Natural killer cell treated with Interleukin-12 subunit alpha and Interleukin-12 subunit beta and Interleukin-15 and Interleukin-18, amount 100 ng/mL, for 72 hours (primary cell): ENCODE measurements around the gene DLG2. TPM values are rescaled to one million over a fixed set of nuclear protein-coding genes. Genes with fewer than 3 reads are reported as not detected.

Experiments used
- ATAC-seq, 2 donors: fragments of 150-1000 bp; cut with Tn5 transposase in 1 of 2; sonication (Bioruptor Pico), chemical (Tn5 transposase) in 1 of 2; 2 replicates each; pipeline ENCODE4 v1.10.0; 2021
- DNase-seq: peaks from one replicate; pipeline ENCODE4 v3.0.0; 2022; ENCODE audit warnings: low spot score
- H3K27ac Mint-ChIP-seq, 2 donors: 1 replicate in 1 of 2; 2 replicates in 1 of 2; pipeline ENCODE4 v1.8.0; 2022; ENCODE audit warnings: mixed read lengths in 2 of 2, mild to moderate bottlenecking in 1 of 2, moderate library complexity in 1 of 2
- H3K27me3 Mint-ChIP-seq, 2 donors: 1 replicate in 1 of 2; 2 replicates in 1 of 2; pipeline ENCODE4 v1.8.0; 2022; ENCODE audit warnings: mixed read lengths in 2 of 2
- H3K36me3 Mint-ChIP-seq: one replicate; pipeline ENCODE4 v1.8.0; 2022; ENCODE audit warnings: mixed read lengths
- H3K4me1 Mint-ChIP-seq, 2 donors: 1 replicate in 1 of 2; 2 replicates in 1 of 2; pipeline ENCODE4 v1.8.0; 2022; ENCODE audit warnings: low read depth in 2 of 2, mixed read lengths in 2 of 2, mild to moderate bottlenecking in 1 of 2
- H3K4me3 Mint-ChIP-seq: one replicate; pipeline ENCODE4 v1.8.0; 2022; ENCODE audit warnings: mixed read lengths
- H3K9me3 Mint-ChIP-seq: 2 replicates; pipeline ENCODE4 v1.8.0; 2022; ENCODE audit warnings: mixed read lengths
- total RNA-seq, 2 donors: library from RNA; stranded (reverse); gene quantifications; one replicate each; pipeline ENCODE4 v1.2.3, GENCODE V29; 2022

Gene DLG2
- total RNA-seq, 2 donors from 2014 or later, result 1.1 to 1.7 TPM

DNA sequence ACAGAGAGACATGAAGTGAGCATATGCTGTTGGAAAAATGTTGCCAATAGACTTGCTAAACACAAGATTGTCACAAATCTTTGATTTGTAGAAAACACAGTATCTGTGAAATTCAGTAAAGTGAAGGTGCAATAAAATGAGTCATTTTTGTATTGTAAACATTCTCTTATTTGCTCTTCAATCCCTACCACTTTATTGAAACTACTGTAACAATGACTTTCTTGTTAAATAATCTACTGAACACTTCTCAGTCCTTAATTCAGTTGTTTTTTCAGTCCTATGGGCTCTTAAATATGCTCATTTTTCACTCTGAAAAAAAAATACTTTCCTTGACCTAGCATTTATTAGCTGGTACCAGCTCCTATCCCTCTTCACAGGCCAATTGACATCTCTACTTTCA lies 531.9 kb downstream of the DLG2 start:
- ATAC-seq, result no peak
- H3K27me3 Mint-ChIP-seq, result no peaks in the 10 kb centered on the region

DNA sequence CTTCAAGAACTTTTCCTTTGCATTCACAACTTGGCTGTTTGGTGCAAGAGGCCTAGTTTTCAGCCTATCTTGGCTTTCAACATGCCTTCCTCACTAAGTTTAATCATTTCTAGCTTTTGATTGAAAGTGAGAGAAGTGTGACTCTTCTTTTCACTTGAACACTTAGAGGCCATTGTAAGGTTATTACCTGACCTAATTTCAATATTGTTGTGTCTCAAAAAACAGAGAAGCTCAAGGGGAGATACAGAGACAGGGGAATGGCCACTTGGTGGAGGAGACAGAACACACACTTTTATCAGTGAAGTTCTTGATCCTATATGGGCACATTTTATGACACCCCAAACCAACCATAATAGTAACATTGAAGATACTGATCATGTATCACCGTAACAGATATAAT lies 532.3 kb downstream of the DLG2 start:
- no peak overlapping the region for H3K27ac Mint-ChIP-seq
- peaks cover 6% of the 10 kb centered on the region for H3K36me3 Mint-ChIP-seq
- H3K4me3 Mint-ChIP-seq, result no peak overlapping the region
- H3K27me3 Mint-ChIP-seq, result no peaks in the 10 kb centered on the region
- no peaks in the 10 kb centered on the region for H3K4me1 Mint-ChIP-seq
- peaks cover 22% of the 10 kb centered on the region for H3K9me3 Mint-ChIP-seq
- DNase-seq, result no peak
- no peak for ATAC-seq

More for the DNA sequence above, 531.9 kb downstream of the DLG2 start:
- Mint-ChIP-seq H3K27ac (no peak overlapping the region), H3K4me1 (no peaks in the 10 kb centered on the region), H3K36me3 (peaks cover 6% of the 10 kb centered on the region), H3K4me3 (no peak overlapping the region), H3K9me3 (peaks cover 21% of the 10 kb centered on the region)
- no peak for DNase-seq

DNA sequence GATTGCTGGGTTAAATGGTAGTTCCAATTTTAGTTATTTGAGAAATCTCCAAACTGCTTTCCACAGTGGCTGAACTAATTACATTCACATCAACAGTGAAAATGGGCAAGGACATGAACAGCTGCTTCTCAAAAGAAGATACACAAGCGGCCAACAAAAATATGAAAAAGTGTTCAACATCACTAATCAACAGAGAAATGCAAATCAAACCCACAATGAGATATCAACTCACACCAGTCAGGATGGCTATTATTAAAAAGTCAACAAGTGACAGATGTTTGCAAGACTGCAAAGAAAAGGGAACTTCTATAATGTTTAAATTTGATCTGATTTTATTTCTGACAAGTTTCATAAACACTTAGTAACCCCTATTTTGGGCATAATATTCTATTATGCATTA lies 537.5 kb downstream of the DLG2 start:
- H3K4me1 Mint-ChIP-seq, result no peaks in the 10 kb centered on the region
- DNase-seq (no peak), ATAC-seq (no peak)
- no peak overlapping the region for H3K4me3 Mint-ChIP-seq
- H3K36me3 Mint-ChIP-seq, result no peaks in the 10 kb centered on the region
- H3K9me3 Mint-ChIP-seq, result peaks cover 17% of the 10 kb centered on the region
- no peaks in the 10 kb centered on the region for H3K27me3 Mint-ChIP-seq
- no peak overlapping the region for H3K27ac Mint-ChIP-seq

DNA sequence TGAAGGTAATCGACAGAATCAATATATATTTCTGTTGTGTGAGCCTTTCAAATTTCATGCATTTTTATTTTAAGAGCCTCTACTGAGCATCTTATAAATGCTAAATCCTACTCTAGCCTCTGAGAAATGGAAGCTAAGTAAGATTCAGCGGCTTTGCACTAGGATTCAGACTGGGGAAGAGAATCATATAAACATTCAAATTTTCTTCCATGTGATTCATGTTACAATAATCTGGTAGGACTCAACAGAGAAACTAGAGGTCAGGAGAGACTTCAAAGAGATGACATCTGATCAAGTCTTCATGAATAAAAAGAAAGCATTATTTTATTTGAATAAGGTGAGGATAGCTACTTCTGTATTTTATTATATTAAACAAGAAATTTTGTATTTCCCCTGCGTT lies 538.9 kb downstream of the DLG2 start:
- H3K36me3 Mint-ChIP-seq, result no peaks in the 10 kb centered on the region
- no peak for ATAC-seq
- no peak for DNase-seq
- no peaks in the 10 kb centered on the region for H3K4me1 Mint-ChIP-seq
- no peak overlapping the region for H3K4me3 Mint-ChIP-seq
- no peak overlapping the region for H3K27ac Mint-ChIP-seq
- H3K27me3 Mint-ChIP-seq, result no peaks in the 10 kb centered on the region
- peaks cover 27% of the 10 kb centered on the region for H3K9me3 Mint-ChIP-seq

DNA sequence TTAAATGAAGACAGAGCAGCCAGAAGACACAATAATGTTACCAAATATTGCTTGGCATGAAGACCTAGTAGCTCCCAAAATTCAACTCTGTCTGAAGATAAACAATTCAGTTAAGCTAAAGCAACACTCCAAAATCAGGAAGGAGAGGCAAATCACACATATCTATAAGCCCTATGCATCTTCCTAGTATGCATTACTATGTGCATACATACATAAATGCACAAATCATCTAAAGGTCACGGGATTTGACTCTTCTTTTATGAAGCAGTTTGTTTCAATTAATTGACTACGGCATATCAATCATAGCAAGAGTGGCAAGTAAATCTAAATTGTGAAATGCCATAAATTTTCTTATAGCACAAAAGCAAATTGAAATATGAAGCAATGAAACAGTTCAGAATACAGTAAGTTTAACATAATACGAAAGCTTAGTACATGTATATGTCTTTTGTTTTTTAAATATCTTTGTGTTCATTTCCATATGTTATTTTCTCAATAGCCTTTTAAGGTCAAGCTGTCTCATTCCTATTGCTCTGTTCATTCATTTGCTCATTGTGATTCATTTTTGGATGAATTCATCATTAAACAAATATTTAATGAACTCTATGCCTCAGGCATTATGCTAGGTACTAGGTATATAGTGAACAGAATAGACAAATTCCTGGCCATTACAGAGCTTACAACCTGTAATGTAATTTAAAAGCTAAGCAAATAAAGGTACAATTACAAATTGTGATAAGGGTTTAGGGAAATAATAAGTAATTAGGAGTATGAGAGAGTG lies 540.5 kb downstream of the DLG2 start:
- ATAC-seq, result no peak
- no peaks in the 10 kb centered on the region for H3K36me3 Mint-ChIP-seq
- peaks cover 27% of the 10 kb centered on the region for H3K9me3 Mint-ChIP-seq
- no peak for DNase-seq
- H3K27me3 Mint-ChIP-seq, result no peaks in the 10 kb centered on the region
- no peak overlapping the region for H3K4me3 Mint-ChIP-seq
- H3K4me1 Mint-ChIP-seq, result no peaks in the 10 kb centered on the region
- H3K27ac Mint-ChIP-seq, result no peak overlapping the region

DNA sequence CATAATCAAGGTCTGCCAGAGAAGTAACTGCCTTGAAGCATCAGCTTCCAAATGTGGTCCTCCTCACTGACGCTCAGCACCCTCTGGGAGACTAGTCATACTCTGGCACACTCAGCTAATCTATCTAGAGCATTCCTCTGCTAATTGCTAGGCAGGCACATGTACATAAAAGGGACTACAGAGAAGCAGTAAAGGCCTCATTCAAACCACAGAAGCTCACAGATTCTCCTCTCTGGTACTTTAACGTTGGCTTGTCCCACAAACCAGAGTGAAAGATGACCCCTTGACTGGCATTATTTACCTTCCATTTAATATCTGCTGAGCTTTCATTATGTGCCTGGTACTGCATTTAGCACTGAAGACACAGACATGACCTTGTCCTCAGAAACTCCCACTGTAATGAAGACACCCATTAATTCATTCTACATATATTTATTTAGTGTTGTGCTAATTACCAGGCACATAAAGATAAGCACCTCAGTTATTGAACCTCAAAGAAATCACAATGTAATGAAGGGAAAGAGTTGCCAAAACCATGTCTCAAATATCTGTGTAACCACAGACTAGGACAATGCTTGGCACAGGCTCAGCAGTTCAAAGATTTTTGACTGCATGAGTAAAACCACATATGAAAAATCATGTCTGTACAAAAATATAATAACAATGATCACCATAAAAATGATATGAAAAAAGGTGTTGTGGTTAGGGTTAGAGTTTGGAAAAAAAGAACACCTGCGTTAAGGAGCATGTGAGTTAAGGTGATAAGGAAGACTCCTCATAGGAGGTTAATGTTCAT lies 550.4 kb downstream of the DLG2 start:
- H3K4me1 Mint-ChIP-seq, result no peaks in the 10 kb centered on the region
- H3K27me3 Mint-ChIP-seq, result no peaks in the 10 kb centered on the region
- DNase-seq, result no peak
- no peak for ATAC-seq
- no peak overlapping the region for H3K4me3 Mint-ChIP-seq
- no peak overlapping the region for H3K27ac Mint-ChIP-seq
- peaks cover 6% of the 10 kb centered on the region for H3K36me3 Mint-ChIP-seq
- peaks cover 15% of the 10 kb centered on the region for H3K9me3 Mint-ChIP-seq

DNA sequence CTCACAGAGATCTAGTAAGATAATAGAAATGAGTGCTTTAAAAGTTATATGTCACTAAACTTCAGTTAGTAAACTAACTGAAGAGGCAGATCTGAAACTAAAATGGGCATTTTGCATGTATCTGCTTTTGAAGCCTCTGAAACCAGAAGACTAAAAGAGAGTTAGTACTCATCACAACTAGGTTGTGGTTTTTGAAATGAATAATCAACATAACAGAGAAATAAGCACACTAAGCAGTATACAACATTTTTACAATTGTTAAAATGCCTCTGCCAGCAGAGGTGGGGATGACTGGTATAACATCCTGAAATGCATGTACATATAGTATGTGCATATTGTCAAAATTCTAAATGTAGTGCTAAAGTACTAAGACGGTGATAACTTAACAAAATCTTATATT lies 564.5 kb downstream of the DLG2 start:
- no peak overlapping the region for H3K4me3 Mint-ChIP-seq
- H3K27ac Mint-ChIP-seq, result no peak overlapping the region
- H3K36me3 Mint-ChIP-seq, result peaks cover 10% of the 10 kb centered on the region
- H3K4me1 Mint-ChIP-seq, result no peaks in the 10 kb centered on the region
- DNase-seq (no peak), ATAC-seq (no peak)
- H3K27me3 Mint-ChIP-seq, result no peaks in the 10 kb centered on the region
- H3K9me3 Mint-ChIP-seq, result peaks cover 15% of the 10 kb centered on the region

DNA sequence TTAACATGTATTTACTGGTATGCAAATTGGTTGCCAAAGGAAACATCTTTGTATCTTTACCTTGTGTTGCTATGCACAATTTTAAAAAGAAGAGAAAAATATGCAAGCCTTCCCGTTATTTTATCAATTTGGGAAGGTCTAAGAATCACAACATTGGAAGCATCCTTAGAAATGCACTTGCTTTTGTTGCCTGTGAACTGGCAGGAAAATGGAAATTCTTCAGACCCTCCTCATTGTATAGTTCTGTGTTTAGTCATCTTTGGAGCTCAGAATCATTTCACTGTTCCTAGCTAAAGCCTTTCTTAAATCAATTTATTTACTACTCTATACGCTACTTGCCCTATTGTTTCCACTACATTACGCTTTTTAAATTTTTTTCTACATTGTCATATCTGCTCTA lies 574.5 kb downstream of the DLG2 start:
- H3K4me3 Mint-ChIP-seq, result no peak overlapping the region
- H3K36me3 Mint-ChIP-seq, result no peaks in the 10 kb centered on the region
- DNase-seq, result no peak
- peaks cover 8% of the 10 kb centered on the region for H3K9me3 Mint-ChIP-seq
- H3K4me1 Mint-ChIP-seq, result no peaks in the 10 kb centered on the region
- H3K27ac Mint-ChIP-seq, result no peak overlapping the region
- ATAC-seq, result no peak
- H3K27me3 Mint-ChIP-seq, result no peaks in the 10 kb centered on the region

DNA sequence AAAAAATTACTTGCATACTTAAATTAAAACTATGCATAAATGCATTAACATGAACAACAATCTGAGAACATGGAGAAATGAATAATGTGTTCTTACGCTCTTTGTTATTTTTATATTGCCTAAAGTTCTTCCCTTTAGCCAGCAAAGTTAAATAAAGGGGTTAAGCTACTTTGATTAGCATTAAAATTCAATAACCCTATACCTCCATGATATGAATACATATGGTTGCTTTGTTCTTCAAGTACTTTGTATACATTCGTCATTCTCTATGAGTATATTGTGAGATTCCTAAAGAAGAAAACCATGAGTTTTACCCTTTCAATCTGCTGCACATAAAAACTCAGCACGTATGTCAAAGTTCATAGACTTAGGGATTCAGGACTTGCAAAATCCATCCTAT lies 578.3 kb downstream of the DLG2 start:
- Mint-ChIP-seq H3K9me3 (peaks cover 8% of the 10 kb centered on the region), H3K36me3 (no peaks in the 10 kb centered on the region), H3K4me3 (no peak overlapping the region), H3K27me3 (no peaks in the 10 kb centered on the region), H3K4me1 (no peaks in the 10 kb centered on the region), H3K27ac (no peak overlapping the region)
- DNase-seq (no peak), ATAC-seq (no peak)

DNA sequence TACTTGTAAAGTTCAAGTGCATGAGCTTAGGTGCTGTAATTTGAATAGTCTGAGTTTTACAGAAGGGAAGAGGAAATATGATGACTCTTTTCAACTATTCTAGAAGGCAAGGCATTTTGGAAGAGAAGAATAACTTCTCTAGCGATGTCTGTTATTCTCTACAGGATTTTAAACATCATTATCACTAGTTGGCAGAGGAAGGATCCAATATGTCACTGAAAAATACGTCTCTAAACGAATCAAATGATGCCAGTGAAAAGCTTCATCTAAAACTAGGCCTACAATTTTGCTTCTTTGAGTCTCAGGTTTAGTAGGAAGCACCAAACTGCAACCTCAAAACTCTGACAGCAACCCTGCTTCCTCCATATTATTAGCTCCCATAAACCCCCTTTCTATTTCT lies 581.4 kb downstream of the DLG2 start:
- no peak overlapping the region for H3K4me3 Mint-ChIP-seq
- peaks cover 9% of the 10 kb centered on the region for H3K9me3 Mint-ChIP-seq
- H3K27ac Mint-ChIP-seq, result no peak overlapping the region
- H3K4me1 Mint-ChIP-seq, result no peaks in the 10 kb centered on the region
- DNase-seq (no peak), ATAC-seq (no peak)
- no peaks in the 10 kb centered on the region for H3K27me3 Mint-ChIP-seq
- no peaks in the 10 kb centered on the region for H3K36me3 Mint-ChIP-seq

DNA sequence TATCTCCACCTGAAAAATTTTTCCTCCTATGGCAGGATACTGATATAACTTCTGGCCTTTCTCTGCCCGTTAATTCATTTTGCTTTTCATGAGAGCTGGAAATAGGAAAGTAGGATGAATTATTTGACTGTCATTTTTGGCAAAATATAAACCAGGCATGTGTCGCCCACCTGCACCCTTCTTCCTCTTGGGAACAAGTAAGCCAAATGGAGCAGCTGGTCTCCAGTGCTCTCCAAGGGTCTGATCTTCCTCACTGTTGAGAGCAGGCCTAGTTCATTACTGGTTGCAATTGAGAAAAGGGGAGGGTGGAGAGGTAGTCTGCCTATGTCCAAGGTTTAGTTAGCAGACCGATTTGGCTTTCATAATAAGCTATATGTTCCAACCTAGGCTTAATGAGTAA lies 582.2 kb downstream of the DLG2 start:
- H3K36me3 Mint-ChIP-seq, result no peaks in the 10 kb centered on the region
- H3K4me1 Mint-ChIP-seq, result no peaks in the 10 kb centered on the region
- H3K4me3 Mint-ChIP-seq, result no peak overlapping the region
- H3K27ac Mint-ChIP-seq, result no peak overlapping the region
- H3K9me3 Mint-ChIP-seq, result peaks cover 9% of the 10 kb centered on the region
- H3K27me3 Mint-ChIP-seq, result no peaks in the 10 kb centered on the region
- ATAC-seq (no peak), DNase-seq (no peak)

DNA sequence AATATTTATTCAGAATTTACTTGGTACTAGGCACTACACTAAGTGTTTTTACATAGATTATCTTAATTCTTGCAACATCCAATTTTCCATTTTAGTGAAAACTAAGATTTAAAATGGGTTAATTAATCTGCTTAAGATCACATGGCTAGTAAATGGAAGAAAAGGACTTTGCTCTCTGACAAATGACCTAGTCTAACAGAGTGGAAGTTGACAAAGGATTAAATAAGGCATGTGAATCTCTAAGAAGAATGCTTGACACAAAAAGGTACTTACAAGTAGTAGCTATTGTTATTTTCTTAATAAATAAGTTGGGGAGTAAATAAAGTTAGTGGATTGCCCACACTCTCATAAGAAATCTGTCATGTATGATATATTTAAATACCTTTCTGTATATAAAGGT lies 584.8 kb downstream of the DLG2 start:
- H3K36me3 Mint-ChIP-seq, result no peaks in the 10 kb centered on the region
- H3K4me3 Mint-ChIP-seq, result no peak overlapping the region
- no peaks in the 10 kb centered on the region for H3K4me1 Mint-ChIP-seq
- H3K9me3 Mint-ChIP-seq, result peaks cover 13% of the 10 kb centered on the region
- no peaks in the 10 kb centered on the region for H3K27me3 Mint-ChIP-seq
- no peak for ATAC-seq
- no peak overlapping the region for H3K27ac Mint-ChIP-seq
- no peak for DNase-seq

DNA sequence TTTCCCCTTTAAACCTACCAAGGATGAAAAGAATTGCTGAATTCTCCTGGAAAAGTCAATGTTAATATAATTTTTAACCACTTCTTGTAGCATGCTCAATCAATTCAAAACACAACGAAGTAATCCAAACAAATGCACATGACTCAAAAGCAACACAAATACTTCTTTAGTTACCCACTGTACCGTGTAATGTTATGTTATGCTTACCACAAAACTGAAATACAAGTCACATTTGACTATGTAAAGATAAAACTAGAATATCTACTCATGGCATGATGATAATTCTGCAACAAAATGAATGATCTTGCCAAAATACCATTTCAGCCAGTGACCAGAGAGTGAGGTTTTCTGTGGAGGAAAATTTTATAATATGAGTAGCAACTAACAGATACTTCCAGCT lies 587.0 kb downstream of the DLG2 start:
- DNase-seq, result no peak
- H3K27ac Mint-ChIP-seq, result no peak overlapping the region
- no peaks in the 10 kb centered on the region for H3K4me1 Mint-ChIP-seq
- H3K36me3 Mint-ChIP-seq, result no peaks in the 10 kb centered on the region
- peaks cover 16% of the 10 kb centered on the region for H3K9me3 Mint-ChIP-seq
- no peak for ATAC-seq
- H3K4me3 Mint-ChIP-seq, result no peak overlapping the region
- H3K27me3 Mint-ChIP-seq, result no peaks in the 10 kb centered on the region

DNA sequence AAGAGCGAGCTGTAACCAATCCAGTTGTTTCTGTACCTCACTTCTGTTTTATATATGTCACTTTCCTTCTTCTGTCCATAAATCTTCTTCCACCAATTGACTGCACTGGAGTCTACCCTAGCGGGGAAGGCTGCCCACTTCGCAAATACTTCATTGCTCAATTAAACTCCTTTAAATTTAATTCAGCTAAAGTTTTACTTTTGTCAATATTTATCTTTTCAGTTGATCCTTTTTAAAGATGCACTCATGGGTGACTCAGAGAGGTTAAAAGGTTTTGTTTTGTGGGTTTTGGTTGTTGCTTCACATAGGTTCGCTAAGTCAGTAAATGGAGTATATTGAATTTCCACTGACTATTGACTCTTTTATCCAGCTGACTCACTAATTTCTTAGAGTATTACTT lies 597.2 kb downstream of the DLG2 start:
- DNase-seq (no peak), ATAC-seq (no peak)
- Mint-ChIP-seq H3K9me3 (peaks cover 11% of the 10 kb centered on the region), H3K36me3 (no peaks in the 10 kb centered on the region), H3K4me3 (no peak overlapping the region), H3K4me1 (no peaks in the 10 kb centered on the region), H3K27me3 (no peaks in the 10 kb centered on the region), H3K27ac (no peak overlapping the region)
